ENCODE measurements around the gene COL28A1.
"Not testable (repeated sequence)": the region's sequence is repeated elsewhere in the genome, so short reads cannot be mapped to it uniquely, and the experiment has no call there.

COL28A1 gene

GRCh38 chr7:7464991-7465765 is 70.5 kb downstream of the COL28A1 start:
- DNase-seq (ENCODE audit: low read depth in 2 of 2), result not testable (repeated sequence)

- no peak for DNase-seq (ENCODE audit: low read depth in 2 of 2)
These were observed 81.7 kb downstream of the COL28A1 start for GRCh38 chr7:7454000-7454399.

- DNase-seq (ENCODE audit: low read depth in 2 of 2), result no peak
These were observed 83.0 kb downstream of the COL28A1 start for GRCh38 chr7:7452652-7453051.

- DNase-seq (ENCODE audit: low read depth in 2 of 2), result no peak
These were observed 83.6 kb downstream of the COL28A1 start for GRCh38 chr7:7452119-7452518.

GRCh38 chr7:7449055-7449454 is 86.6 kb downstream of the COL28A1 start:
- DNase-seq (ENCODE audit: low read depth in 2 of 2), result no peak

GRCh38 chr7:7446616-7447015 is 89.1 kb downstream of the COL28A1 start:
- DNase-seq (ENCODE audit: low read depth in 2 of 2), result no peak

GRCh38 chr7:7443806-7444350 is 91.8 kb downstream of the COL28A1 start:
- DNase-seq (ENCODE audit: low read depth in 2 of 2), result no peak

GRCh38 chr7:7439564-7439963 is 96.1 kb downstream of the COL28A1 start:
- no peak for DNase-seq (ENCODE audit: low read depth in 2 of 2)

- DNase-seq (ENCODE audit: low read depth in 2 of 2), result no peak
These were observed 96.8 kb downstream of the COL28A1 start for GRCh38 chr7:7438851-7439250.

- no peak for DNase-seq (ENCODE audit: low read depth in 2 of 2)
These were observed 99.7 kb downstream of the COL28A1 start for GRCh38 chr7:7435978-7436377.

GRCh38 chr7:7434329-7434728 is 101.3 kb downstream of the COL28A1 start:
- no peak for DNase-seq (ENCODE audit: low read depth in 2 of 2)

GRCh38 chr7:7433811-7434210 is 101.9 kb downstream of the COL28A1 start:
- DNase-seq (ENCODE audit: low read depth in 2 of 2), result no peak

GRCh38 chr7:7432979-7433378 is 102.7 kb downstream of the COL28A1 start:
- DNase-seq (ENCODE audit: low read depth in 2 of 2), result no peak

- DNase-seq (ENCODE audit: low read depth in 2 of 2), result no peak
These were observed 106.9 kb downstream of the COL28A1 start for GRCh38 chr7:7428806-7429205.

- no peak for DNase-seq (ENCODE audit: low read depth in 2 of 2)
These were observed 108.3 kb downstream of the COL28A1 start for GRCh38 chr7:7427363-7427762.

- no peak for DNase-seq (ENCODE audit: low read depth in 2 of 2)
These were observed 109.0 kb downstream of the COL28A1 start for GRCh38 chr7:7426676-7427075.

GRCh38 chr7:7425321-7425720 is 110.4 kb downstream of the COL28A1 start:
- no peak for DNase-seq (ENCODE audit: low read depth in 2 of 2)

GRCh38 chr7:7424151-7424873 is 111.4 kb downstream of the COL28A1 start:
- no peak for DNase-seq (ENCODE audit: low read depth in 2 of 2)

- DNase-seq (ENCODE audit: low read depth in 2 of 2), result no peak
These were observed 113.0 kb downstream of the COL28A1 start for GRCh38 chr7:7422641-7423040.

- DNase-seq (ENCODE audit: low read depth in 2 of 2), result no peak
These were observed 113.8 kb downstream of the COL28A1 start for GRCh38 chr7:7421826-7422225.

GRCh38 chr7:7418997-7419396 is 116.7 kb downstream of the COL28A1 start:
- no peak for DNase-seq (ENCODE audit: low read depth in 2 of 2)

GRCh38 chr7:7417851-7418250 is 117.8 kb downstream of the COL28A1 start:
- no peak for DNase-seq (ENCODE audit: low read depth in 2 of 2)

GRCh38 chr7:7417414-7417813 is 118.3 kb downstream of the COL28A1 start:
- DNase-seq (ENCODE audit: low read depth in 2 of 2), result no peak
